SU-DHL-6 (cell line): ENCODE measurements around the gene NRK.
"Not testable (repeated sequence)": the region's sequence is repeated elsewhere in the genome, so short reads cannot be mapped to it uniquely, and the experiment has no call there.

Source experiments
- H2AFZ ChIP-seq: fragments of 200-600 bp; sonication (generic); 2 replicates; pipeline ENCODE4 v1.6.1; 2014; ENCODE audit warnings: low read depth, mild to moderate bottlenecking, moderate library complexity, mixed read lengths, antibody characterized with exemption, low read length; ENCODE audit not compliant: severe bottlenecking
- H3F3A ChIP-seq: fragments of 200-600 bp; shearing (Covaris generic); 2 replicates; pipeline ENCODE4 v1.6.0; 2016; ENCODE audit warnings: antibody characterized with exemption, mild to moderate bottlenecking; ENCODE audit not compliant: insufficient read depth
- H3K27ac ChIP-seq: fragments of 200-600 bp; sonication (generic); 2 replicates; pipeline ENCODE4 v1.5.1; 2016; ENCODE audit warnings: low read depth, mild to moderate bottlenecking, low read length, moderate library complexity, mixed read lengths
- H3K27me3 ChIP-seq: fragments of 200-600 bp; sonication (generic), shearing (Covaris generic); 2 replicates; pipeline ENCODE4 v1.6.0; 2014; ENCODE audit warnings: mild to moderate bottlenecking, low read length
- H3K36me3 ChIP-seq: fragments of 200-600 bp; sonication (generic); 2 replicates; pipeline ENCODE4 v1.6.1; 2014; ENCODE audit warnings: mild to moderate bottlenecking, low read length, mixed read lengths
- H3K4me2 ChIP-seq: fragments of 300-600, 200-600 bp; shearing (Covaris generic), sonication (generic); 2 replicates; pipeline ENCODE4 v1.6.0; 2014; ENCODE audit warnings: low read length, low read depth, mild to moderate bottlenecking; ENCODE audit not compliant: poor library complexity, severe bottlenecking
- H3K4me3 ChIP-seq: fragments of 200-600 bp; sonication (generic); 2 replicates; pipeline ENCODE4 v1.5.1; 2014; ENCODE audit warnings: antibody characterized with exemption, low read length, mild to moderate bottlenecking, mixed read lengths; ENCODE audit not compliant: insufficient read depth, poor library complexity, severe bottlenecking
- H3K79me2 ChIP-seq: fragments of 200-600 bp; sonication (generic); 2 replicates; pipeline ENCODE4 v1.6.1; 2014; ENCODE audit warnings: mild to moderate bottlenecking, low read length, moderate library complexity; ENCODE audit not compliant: insufficient read depth
- H3K9ac ChIP-seq: fragments of 200-600 bp; sonication (generic); 2 replicates; pipeline ENCODE4 v1.7.0; 2014; ENCODE audit warnings: mild to moderate bottlenecking, low read length
- H3K9me2 ChIP-seq: fragments of 200-600 bp; sonication (generic); replicated peaks from 2 replicates; pipeline ENCODE4 v1.6.1; 2014; ENCODE audit warnings: low read length; ENCODE audit not compliant: insufficient read depth
- H3K9me3 ChIP-seq: fragments of 200-600 bp; sonication (generic); 2 replicates; pipeline ENCODE4 v1.6.1; 2014; ENCODE audit warnings: low read length, mixed read lengths; ENCODE audit not compliant: insufficient read depth
- H4K20me1 ChIP-seq: fragments of 200-600 bp; sonication (generic); 2 replicates; pipeline ENCODE4 v1.6.1; 2014; ENCODE audit warnings: low read depth, mild to moderate bottlenecking, antibody characterized with exemption, low read length, moderate library complexity, mixed read lengths
- CTCF ChIP-seq: fragments of 200-600 bp; sonication (generic); IDR thresholded peaks from one replicate; pipeline ENCODE4 v1.5.1; 2017; ENCODE audit warnings: antibody characterized with exemption, mild to moderate bottlenecking, low read length, moderate library complexity; ENCODE audit not compliant: insufficient read depth, poor library complexity, severe bottlenecking
- EZH2phosphoT487 ChIP-seq: fragments of 200-600 bp; sonication (generic), shearing (Covaris generic); conservative IDR thresholded peaks from 2 replicates; pipeline ENCODE4 v1.6.1; 2018; ENCODE audit warnings: mild to moderate bottlenecking, antibody characterized with exemption, low read length, moderate library complexity, mixed read lengths

Gene NRK

GRCh38 chrX:105781804-105782203 lies 40.5 kb upstream of the NRK start:
- Histone ChIP-seq H2AFZ (no peak overlapping the region), H3F3A (no peaks in the 10 kb centered on the region), H3K9ac (no peak overlapping the region), H3K27ac (no peak overlapping the region), H3K9me3 (no peaks in the 10 kb centered on the region), H4K20me1 (no peaks in the 10 kb centered on the region), H3K9me2 (no peaks in the 10 kb centered on the region), H3K36me3 (no peaks in the 10 kb centered on the region), H3K4me2 (no peak overlapping the region), H3K27me3 (no peaks in the 10 kb centered on the region), H3K4me3 (no peak overlapping the region), H3K79me2 (no peaks in the 10 kb centered on the region)
- no peak for TF ChIP-seq EZH2phosphoT487
- TF ChIP-seq CTCF, result no peak

GRCh38 chrX:105796877-105797276 lies 25.5 kb upstream of the NRK start:
- H3K4me3 ChIP-seq, H2AFZ ChIP-seq, H3K9ac ChIP-seq: not testable (repeated sequence)

GRCh38 chrX:105803891-105804290 lies 18.4 kb upstream of the NRK start:
- TF ChIP-seq EZH2phosphoT487 (no peak), CTCF (no peak)
- no peak overlapping the region for H3K4me3 ChIP-seq
- H3F3A ChIP-seq, result no peaks in the 10 kb centered on the region
- H3K9ac ChIP-seq, result no peak overlapping the region
- no peaks in the 10 kb centered on the region for H3K9me2 ChIP-seq
- H3K27ac ChIP-seq, result no peak overlapping the region
- no peaks in the 10 kb centered on the region for H3K27me3 ChIP-seq
- no peaks in the 10 kb centered on the region for H3K9me3 ChIP-seq
- H2AFZ ChIP-seq, result no peak overlapping the region
- no peak overlapping the region for H3K4me2 ChIP-seq
- no peaks in the 10 kb centered on the region for H3K36me3 ChIP-seq
- H3K79me2 ChIP-seq, result no peaks in the 10 kb centered on the region
- H4K20me1 ChIP-seq, result no peaks in the 10 kb centered on the region

More at GRCh38 chrX:105796877-105797276, 25.5 kb upstream of the NRK start:
- not testable (repeated sequence) for H3K79me2 ChIP-seq, H3K9me3 ChIP-seq, H4K20me1 ChIP-seq, H3K27me3 ChIP-seq, H3K9me2 ChIP-seq, H3K4me2 ChIP-seq, H3F3A ChIP-seq, H3K36me3 ChIP-seq, H3K27ac ChIP-seq

GRCh38 chrX:105805655-105806054 lies 16.7 kb upstream of the NRK start:
- H3K36me3 ChIP-seq, H3K9ac ChIP-seq, H3K4me3 ChIP-seq, H2AFZ ChIP-seq, H3F3A ChIP-seq, H3K9me3 ChIP-seq, H3K9me2 ChIP-seq, H4K20me1 ChIP-seq, H3K79me2 ChIP-seq, H3K27me3 ChIP-seq, H3K27ac ChIP-seq, H3K4me2 ChIP-seq: not testable (repeated sequence)
